HG03565 (cell line): ENCODE results near the gene SPEF1.
"Not testable (repeated sequence)": the region's sequence is repeated elsewhere in the genome, so short reads cannot be mapped to it uniquely, and the experiment has no call there.

Experiments used
- ATAC-seq: cut with Tn5 transposase; IDR thresholded peaks from one replicate; pipeline ENCODE4 v1.9.1; 2021; ENCODE audit warnings: mild to moderate bottlenecking, moderate library complexity; ENCODE audit not compliant: unreplicated experiment

Gene SPEF1

GRCh38 chr20:3789201-3789600 lies 8.0 kb upstream of the SPEF1 start:
- not testable (repeated sequence) for ATAC-seq

DNA sequence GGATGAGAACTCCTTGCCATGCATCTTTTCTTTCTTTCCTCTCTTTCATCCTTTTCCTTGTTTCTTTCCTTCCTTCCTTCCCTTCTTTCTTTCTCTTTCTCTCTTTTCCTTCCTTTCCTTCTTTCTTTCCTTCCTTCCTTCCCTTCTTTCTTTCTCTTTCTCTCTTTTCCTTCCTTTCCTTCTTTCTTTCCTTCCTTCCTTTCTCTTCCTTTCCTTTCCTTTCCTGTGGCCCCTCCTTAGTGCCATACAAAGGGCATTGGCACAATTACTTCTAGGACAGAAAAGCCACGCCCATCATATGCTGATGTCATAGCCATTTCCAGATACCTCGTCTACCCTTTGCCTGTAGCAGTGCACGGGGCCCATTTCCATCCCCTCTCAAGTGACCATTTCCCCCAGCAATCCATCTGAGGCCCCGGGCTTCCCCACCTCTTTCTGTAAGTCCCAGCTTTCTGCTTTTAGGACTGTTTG lies 7.5 kb upstream of the SPEF1 start:
- no peak for ATAC-seq

DNA sequence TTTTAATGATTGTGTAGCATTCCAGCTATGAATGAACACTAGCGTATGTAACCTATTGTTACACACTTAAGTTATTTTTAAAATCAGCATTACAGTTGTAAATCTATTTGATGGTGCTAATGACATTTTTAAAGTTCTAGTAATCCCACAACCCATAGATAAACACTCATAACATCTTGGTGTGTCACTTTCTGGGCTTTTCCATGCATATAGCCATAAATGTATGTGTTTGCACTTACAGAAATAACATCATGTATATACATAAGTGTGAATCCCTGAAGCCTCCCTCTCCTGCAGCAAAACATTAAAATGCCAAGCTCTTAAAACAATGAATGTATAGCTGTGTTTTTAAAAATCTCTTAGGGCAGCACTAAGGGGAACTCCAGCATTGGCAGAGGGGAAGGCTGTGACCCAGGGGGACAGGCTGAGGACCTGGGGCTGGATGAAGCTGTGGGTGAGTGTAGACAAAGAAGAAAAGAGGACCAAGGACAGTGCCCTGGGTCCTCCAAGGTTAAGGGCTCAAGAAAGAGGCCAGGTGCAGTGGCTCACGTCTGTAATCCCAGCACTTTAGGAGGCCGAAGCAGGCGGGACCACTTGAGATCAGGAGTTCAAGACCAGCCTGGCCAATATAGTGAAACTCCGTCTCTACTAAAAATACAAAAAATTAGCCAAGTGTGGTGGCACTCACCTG lies 6.2 kb upstream of the SPEF1 start:
- no peak for ATAC-seq

- peak; percentile 73 for ATAC-seq
Observed at GRCh38 chr20:3786665-3787323, 5.5 kb upstream of the SPEF1 start, which contains the start of gene CENPB. Gene CENPB, minus strand, starts transcription at chr20:3786740. Its CDS starts 257 bp downstream, at chr20:3786483.

DNA sequence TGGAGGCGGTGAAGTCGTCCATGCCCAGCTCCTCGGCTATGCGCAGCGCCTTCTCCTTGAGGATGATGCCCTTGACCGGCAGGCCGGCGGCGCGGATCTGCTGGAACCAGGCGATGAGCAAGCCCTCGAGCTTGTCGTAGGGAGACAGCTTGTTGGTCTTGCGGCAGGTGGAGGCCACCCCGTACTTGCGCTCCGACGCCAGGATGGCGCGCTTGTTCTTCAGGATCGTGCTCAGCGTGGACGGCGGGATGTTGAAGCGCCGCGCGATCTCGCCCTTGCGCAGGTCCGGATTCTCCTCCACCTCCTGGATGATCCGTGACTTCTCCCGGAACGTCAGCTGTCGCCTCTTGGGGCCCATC lies 4.9 kb upstream of the SPEF1 start:
- peak; percentile 15 for ATAC-seq

DNA sequence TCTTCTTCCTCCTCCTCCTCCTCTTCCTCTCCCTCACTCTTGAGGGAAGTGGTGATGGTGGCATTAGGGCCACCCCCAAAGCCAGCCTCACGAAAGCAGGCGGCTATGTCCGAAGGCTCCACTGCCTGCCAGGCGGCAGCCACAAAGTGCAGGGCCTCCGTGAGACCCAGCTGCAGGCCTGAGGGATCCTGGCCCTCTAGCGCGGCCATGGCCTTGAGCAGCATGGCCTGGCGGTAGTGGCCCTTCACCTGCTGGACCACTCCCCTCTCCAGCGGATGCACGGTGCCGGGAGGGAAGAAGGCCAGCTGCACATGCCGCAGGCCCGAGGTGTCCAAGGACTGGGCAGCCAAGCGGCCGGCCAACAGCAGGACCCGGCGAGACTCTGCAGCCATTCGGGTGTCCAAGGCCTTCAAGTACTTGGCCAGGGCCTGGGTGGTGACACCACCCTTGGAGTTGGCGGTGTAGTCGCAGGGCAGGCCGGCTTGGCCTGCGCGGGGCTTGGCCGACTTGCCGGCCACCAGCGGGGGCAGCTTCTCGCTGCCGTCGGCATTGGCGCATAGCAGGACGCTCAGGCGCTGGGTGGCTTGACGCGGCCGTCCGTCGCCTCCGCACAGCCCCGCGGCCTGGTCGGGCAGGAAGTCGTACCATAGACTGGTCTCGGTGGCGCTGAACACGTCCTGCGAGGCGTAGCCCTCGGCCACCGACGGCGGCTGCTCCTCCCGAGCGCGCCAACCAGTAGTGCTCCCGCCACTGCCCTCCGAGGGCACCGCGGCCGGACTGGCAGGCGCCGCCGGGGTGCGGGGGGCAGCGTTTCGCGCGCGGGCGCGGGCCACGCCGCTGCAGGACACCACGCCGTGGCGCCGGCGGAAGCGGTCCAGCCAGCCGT lies 4.2 kb upstream of the SPEF1 start:
- ATAC-seq = no peak

GRCh38 chr20:3784863-3785239 lies 3.6 kb upstream of the SPEF1 start:
- no peak for ATAC-seq

DNA sequence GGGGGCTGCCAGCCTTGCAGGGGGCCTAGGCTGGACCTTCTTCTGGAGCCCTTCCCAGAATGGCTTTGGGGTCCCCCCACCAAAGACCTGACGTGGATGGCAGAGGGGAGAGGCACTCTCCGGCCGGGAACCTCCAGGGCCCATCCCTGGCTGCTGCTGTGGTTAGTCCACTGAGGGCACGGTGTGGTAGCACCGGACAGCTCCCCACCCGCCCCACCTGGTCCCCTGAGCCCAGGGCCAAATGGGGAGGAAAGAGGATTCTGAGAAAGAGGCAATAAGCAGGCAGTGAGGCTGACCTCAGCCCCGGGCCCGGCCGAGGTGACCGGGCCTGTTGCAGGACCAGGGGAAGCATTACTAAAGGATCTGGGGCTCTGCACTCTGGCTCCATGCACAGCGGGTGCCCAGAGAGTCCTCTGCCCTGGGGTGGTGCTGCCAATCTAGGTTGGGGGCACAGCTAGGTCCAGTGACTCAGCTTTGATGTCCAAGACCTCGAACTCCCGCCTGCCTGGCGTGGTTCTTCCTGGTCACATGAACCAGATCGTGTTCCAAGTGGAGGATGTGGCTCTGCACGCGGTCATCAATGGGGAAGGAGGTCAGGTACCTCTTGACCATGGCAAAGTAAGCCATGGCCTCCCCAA lies 3.1 kb upstream of the SPEF1 start:
- no peak for ATAC-seq

DNA sequence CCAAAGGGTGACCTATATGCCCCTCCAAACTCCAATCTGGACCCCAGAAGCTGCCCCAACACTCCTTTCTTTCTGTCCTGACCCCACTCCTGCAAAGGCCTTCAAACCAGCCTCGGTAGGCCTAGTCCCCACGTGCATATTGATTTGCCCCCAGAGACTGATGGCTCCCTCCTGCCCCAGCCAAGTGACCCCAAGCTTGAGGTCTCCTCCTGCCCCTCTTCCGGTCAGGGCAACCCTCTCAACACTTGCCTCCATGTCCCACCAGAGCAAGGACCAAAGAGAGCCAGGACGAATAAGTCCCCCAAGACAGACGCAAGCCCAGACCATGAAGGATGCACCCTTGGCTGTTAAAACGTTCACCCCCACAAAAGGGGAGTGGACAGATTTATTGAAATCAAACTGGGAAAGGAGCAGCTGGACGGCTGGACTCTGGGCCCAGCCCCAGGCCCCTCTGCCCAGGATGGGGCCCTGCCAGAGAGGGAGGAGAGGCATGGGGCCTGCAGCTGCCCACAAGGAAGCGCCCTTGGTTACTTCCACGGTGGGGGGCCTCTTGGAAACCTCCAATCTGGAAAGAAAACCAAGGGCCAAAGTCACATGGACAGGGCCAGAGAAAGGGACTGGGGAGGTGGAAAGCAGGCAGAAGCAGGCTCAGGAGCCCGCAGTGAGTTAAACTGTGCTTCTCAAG lies 2.4 kb upstream of the SPEF1 start:
- ATAC-seq = no peak

DNA sequence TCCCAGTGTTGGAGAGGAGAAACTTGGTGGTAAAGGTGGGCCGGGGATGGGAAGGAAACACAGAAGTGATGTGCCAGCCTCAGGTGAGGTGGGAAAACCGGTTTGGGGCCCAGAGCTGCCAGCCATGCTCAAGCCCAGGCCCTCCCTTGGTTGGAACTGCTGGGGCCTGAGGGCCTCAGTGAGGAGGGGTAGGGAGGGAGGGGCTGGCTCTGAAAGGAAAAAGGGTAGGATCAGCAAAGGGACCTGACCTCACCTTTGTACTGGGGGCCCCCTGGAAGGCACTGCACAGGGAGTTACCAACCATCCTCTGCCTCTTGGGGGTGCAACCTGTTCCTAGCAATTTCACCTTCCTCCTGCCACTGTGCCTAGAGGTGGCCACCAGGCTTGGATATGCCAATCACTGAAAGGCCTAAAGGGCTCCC lies 1.8 kb upstream of the SPEF1 start:
- no peak for ATAC-seq

GRCh38 chr20:3782597-3782996 lies 1.3 kb upstream of the SPEF1 start:
- no peak for ATAC-seq

GRCh38 chr20:3778976-3779375 lies 2.3 kb downstream of the SPEF1 start:
- ATAC-seq = no peak

DNA sequence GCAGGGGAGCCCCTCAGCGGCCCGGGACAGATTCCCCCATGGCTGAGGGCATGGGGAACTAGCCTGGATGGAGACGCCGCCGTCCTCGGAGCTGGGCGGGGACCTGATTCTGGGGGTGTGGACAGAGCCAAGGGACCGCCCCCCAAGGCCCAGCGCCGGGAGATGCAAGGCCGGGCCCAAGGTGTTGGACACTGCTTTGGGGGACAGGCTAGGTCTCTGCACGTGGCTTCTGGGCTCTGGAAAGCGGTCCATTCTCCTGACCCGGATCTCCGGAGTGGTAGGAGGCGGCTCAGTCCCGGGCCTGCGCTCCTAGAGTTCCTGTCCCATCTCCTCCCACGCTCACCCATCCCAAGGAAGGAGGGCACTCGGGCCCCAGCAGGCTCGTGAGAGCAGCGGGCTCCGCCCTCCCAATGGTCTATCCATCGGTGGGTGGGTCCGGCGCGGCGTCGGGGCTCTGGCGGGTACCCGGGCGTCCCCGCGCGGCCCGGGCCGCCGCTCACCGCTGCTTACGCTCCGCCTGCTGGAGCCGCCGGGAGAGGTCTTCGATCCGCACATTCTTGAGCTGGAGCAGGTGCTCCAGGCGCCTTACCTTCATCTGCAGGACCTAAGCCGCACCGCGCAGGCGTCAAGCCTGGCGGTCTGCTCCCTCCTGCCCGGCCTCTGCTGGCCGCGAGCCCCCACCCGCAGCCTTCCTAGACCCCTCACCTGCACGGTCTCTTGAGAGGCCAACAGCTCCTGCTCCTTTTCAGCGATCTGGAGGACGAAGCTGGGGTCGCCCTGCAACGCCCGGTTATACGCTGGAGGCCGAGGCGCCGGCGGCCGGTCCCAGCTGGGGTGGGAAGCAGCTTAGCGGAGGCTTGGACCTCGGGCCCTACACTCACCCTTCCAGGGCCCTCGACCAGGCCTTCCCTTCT lies 3.3 kb downstream of the SPEF1 start:
- ATAC-seq = no peak

DNA sequence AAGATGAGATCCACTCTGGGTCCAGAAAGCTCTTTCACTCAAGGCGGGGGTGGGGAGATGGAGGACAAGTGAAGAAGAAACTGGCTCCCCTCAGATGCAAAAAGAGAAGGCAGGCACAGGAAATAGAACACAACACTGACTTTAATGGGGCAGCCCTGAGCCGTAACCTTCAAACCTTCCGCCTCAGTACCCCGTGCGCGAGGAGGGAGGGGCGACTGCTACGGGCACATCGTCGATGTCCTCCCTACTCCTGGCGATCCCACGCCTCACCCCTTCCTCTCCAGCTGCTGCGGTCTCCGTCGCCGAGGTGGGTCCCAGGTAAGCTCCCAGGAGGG lies 3.9 kb downstream of the SPEF1 start:
- no peak for ATAC-seq

DNA sequence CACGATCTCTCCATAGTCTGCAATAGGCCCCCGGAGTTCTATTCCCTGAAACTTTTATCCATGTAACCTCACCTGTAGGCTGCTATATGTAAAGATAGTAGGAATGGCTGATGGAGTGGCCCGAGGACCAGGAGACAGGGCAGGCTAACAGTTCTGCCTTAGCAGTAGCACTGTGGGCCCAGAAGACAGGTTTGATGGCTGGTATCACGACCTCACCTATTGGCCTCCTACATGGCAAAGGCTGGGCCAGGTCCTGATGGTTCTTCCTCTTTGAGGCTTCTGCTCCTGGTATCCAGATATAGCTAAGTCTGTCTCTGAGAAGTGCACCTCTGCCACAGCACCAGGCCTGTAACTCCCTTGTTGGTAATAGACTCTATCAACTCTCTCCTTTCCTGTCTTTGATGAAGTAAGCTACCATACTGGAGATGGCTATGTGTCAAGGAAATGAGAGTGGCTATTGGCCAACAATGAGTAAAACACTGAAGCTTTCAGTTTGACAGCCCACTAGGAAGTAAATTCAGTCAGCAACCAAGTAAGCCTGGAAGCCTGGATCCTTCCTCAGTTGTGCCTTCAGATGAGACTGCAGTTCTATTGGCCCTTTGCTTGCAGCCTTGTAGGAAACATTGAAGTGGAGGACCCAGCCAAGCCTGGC lies 5.7 kb downstream of the SPEF1 start:
- no peak for ATAC-seq

GRCh38 chr20:3771552-3772058 lies 9.6 kb downstream of the SPEF1 start:
- ATAC-seq = no peak

- no peak for ATAC-seq
Observed at GRCh38 chr20:3768342-3769130, 12.7 kb downstream of the SPEF1 start.
